GM18526 (cell line): ENCODE results near the gene NLRC5.

Experiments used
- POLR2A ChIP-seq: IDR thresholded peaks from 3 replicates; pipeline ENCODE4 v1.6.1; 2011; ENCODE audit not compliant: insufficient read length; ENCODE audit errors: extremely low read depth

NLRC5 gene

DNA sequence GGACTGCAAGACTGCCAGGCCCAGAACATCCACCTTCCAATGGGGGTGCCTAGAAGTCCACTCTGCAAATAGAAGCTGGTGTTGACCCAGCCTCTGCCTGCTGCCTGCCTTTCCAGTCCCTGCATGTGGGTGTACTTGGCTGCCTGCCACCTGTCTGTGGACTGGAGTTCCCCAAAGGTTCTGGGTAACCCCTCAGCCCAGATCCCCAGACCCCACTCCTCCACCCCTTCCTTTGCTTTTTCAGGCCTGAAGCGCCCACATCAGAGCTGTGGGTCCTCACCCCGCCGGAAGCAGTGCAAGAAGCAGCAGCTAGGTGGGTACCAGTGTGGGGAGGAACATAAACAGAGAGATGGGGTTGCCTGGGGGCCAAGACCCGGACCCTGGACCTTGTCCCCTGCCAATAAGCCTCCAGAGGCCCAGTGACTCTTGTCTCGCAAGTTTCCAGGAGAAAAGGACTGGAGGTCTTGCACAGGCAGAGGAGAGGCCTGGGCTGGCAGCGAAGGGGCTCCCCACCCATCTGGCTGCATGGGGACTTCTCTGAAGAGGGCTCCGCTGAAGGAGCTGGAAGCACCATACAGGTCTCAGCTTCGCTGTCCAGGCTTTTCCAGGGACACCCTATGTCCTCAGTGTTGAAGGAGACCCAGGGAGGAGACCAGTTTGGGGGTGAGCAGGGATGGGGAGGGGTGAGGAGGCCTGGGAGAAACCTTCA is 34.3 kb downstream of the NLRC5 start:
- TF ChIP-seq POLR2A: no peak

DNA sequence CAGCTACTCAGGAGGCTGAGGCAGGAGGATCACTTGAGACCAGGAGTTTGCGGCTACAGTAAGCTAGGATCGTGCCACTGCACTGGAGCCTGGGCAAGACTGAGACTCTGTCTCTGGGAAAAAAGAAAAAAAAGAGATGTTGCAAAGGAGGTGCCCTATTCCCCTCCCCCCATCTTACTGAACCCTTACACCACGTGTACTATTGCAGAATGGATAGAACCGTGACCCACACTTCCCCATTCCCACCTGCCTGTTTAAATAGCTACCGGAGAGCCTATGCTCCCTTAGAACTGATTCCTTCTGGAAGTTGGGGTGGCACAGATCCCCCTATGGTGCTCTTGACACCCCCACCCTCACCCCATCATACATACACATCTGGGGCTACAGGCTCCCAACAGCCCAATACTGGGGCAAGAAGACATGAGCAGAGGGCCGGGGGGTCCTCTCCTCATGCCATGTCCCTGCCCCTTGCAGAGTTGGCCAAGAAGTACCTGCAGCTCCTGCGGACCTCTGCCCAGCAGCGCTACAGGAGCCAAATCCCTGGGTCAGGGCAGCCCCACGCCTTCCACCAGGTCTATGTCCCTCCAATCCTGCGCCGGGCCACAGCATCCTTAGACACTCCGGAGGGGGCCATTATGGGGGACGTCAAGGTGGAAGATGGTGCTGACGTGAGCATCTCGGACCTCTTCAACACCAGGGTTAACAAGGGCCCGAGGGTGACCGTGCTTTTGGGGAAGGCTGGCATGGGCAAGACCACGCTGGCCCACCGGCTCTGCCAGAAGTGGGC is 35.7 kb downstream of the NLRC5 start:
- no peak for TF ChIP-seq POLR2A

- no peak for TF ChIP-seq POLR2A
Measured at GRCh38 chr16:57025941-57026777, 36.8 kb downstream of the NLRC5 start.

DNA sequence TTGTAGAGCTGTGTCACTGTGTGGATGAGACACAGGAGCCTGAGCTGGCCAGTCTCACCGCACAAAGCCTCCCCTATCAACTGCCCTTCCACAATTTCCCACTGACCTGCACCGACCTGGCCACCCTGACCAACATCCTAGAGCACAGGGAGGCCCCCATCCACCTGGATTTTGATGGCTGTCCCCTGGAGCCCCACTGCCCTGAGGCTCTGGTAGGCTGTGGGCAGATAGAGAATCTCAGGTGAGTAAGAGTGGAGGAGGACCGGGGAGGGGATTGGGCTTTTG is 37.4 kb downstream of the NLRC5 start:
- TF ChIP-seq POLR2A: no peak

- no peak for TF ChIP-seq POLR2A
Measured at GRCh38 chr16:57027067-57027466, 37.7 kb downstream of the NLRC5 start.

GRCh38 chr16:57028086-57028485 is 38.7 kb downstream of the NLRC5 start:
- TF ChIP-seq POLR2A: no peak

DNA sequence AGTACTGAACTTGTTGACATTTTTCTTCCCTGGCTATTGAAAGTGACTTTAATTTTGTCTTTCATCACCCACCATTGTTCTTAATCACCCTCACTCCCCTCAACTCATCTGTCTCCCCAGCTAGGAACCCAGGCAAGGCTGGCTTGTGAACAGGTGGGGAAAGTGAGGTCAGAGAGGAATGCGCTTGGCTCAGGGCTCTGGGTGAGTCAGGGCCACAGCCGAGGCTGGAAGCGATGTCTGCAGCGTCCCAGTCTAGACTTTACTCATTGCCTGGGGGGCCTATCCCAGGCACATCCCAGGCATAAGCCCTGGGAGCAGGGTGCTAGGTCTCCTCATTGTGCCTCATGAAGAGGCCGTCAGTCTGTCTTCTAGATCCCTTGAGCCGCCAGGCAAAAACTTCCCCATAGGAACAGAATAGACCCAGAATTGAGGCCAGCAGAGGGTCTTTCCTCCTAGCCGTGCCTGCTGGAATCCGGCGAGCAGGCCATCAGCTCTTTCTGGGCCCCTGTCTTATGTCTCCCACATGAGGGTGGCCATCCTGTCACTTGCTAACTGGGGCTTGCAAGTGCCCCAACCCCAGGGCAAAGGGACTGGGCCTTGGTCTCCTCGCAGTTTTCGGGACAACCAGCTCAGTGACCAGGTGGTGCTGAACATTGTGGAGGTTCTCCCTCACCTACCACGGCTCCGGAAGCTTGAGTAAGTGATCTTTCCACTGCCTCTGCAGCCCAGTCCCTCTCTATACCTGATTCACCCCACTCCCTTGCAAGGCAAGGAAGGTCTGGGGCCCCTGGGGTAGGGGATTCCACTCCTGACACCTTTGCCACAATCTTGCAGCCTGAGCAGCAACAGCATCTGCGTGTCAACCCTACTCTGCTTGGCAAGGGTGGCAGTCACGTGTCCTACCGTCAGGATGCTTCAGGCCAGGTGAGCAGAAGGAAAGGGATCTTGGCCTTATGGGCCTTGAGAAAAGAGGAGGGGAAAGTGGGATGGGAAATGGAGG is 40.1 kb downstream of the NLRC5 start:
- no peak for TF ChIP-seq POLR2A

GRCh38 chr16:57030346-57030902 is 41.1 kb downstream of the NLRC5 start:
- TF ChIP-seq POLR2A: no peak

DNA sequence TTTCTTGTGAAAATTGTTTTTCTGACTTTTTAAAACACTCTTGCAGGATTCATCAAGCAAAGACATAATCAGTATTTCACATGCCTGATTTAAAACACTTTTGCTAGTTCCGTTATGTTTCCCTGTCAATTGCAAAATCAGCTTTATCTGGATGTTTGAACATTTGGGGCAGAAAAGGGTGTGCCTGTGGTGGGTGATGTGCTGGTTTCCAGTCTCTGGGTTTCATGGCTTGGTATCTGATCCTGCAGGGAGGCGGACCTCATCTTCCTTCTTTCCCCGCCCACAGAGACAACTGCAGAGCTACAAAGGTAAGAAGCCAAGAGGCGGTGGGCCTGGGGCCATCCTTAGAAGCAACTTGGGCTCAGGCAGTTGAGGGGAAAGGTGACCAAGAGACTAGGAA is 41.8 kb downstream of the NLRC5 start:
- TF ChIP-seq POLR2A: no peak

DNA sequence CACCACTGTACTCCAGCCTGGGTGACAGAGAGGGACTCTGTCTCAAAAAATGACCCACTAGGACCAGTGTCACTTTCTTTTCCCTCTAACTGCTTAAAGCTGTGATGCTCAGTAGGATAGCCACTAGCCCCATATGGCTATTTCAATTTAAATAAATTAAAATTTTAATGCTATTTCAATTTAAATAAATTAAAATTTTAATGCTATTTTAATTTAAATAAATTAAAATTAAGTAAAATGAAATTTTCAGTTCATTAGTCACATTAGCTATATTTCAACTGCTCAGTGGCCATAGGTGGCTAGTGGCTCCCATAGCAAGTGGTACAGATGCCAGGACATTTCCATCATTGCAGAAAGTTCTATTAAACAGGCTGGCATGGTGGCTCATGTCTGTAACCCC is 43.0 kb downstream of the NLRC5 start:
- no peak for TF ChIP-seq POLR2A

- no peak for TF ChIP-seq POLR2A
Measured at GRCh38 chr16:57032931-57033330, 43.6 kb downstream of the NLRC5 start.

- TF ChIP-seq POLR2A: no peak
Measured at GRCh38 chr16:57036315-57036714, 47.0 kb downstream of the NLRC5 start.

DNA sequence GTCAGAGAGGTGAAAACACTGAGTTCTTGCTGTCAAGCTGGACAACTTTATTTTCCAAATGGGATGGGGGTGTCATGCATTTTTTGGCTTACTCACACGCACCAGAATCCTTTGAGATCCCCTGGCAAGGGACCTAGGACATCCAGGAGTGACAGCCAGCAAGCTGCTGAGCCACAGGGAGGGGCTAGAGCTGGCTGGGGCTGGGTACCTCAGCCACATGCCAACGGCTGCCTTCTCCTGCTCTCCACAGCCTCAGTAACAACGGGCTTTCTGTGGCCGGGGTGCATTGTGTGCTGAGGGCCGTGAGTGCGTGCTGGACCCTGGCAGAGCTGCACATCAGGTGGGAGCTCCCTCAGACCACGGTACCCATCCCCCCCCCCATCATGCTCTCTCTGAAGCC is 47.6 kb downstream of the NLRC5 start:
- TF ChIP-seq POLR2A: no peak

DNA sequence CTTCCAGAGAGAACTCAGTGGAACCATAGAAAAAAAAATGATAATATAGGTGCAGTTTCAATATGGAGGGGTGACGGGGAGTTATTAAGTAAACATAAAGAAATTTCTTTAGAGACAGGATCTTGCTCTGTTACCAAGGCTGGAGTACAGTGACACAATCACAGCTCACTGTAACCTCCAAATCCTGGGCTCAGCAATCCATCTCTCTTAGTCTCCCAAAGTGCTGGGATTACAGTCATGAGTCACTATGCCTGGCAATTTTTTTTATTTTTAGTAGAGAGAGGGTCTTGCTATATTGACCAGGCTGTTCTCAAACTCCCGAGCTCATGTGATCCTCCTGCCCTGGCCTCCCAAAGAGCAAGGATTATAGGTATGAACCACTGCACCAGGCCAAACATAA is 48.8 kb downstream of the NLRC5 start:
- no peak for TF ChIP-seq POLR2A
